ENCODE results near the gene HNRNPA3. TPM values are rescaled to one million over a fixed set of nuclear protein-coding genes. Genes with fewer than 3 reads are reported as not detected.

The HNRNPA3 gene
- total and polyA plus RNA-seq, 10 of the 15 experiments (the other 5 are each of a cell fraction or from before 2014, with no cell fraction given): 40.4 to 343 (median 206) TPM

- TF ChIP-seq ZBTB40 (IDR thresholded peaks at IDR 0.05; ENCODE audit: borderline replicate concordance): no peak
Observed at GRCh38 chr2:177192788-177193187, 19.8 kb upstream of the HNRNPA3 start (continued).

- BruUV-seq (replicated peaks): no TSS peak
- TF ChIP-seq NR2C1 (IDR thresholded peaks at IDR 0.05) (peak; percentile 32; the same call in 1 of the 2 replicates), TCF12 (IDR thresholded peaks at IDR 0.05; ENCODE audit: low read depth, low read length) (no peak), RUNX3 (IDR thresholded peaks at IDR 0.05; ENCODE audit: low read length) (0 out of 2 replicates have a peak, but pooled peaks have one; percentile 14), NR2F1 (conservative IDR thresholded peaks at IDR 0.05) (no peak), SIX5 (IDR thresholded peaks at IDR 0.05; ENCODE audit: low read depth, low read length, severe bottlenecking) (no peak), JUNB (IDR thresholded peaks at IDR 0.05) (peak; percentile 76)
- peak overlapping the region; percentile 66 for H2AFZ ChIP-seq (ENCODE audit: control insufficient read depth, low read depth, low read length)
- RAD21 ChIA-PET (ENCODE audit: unreplicated experiment): interaction anchor here (1.1 to 6.7 kb wide), 4 partner anchors 19 to 79 kb away, joined by 3 to 65 read pairs (median 12); partner anchors contain the start of gene HNRNPA3
- POLR2A ChIA-PET: interaction anchor here (0.5 to 4.2 kb wide), 4 partner anchors 19 to 341 kb away, joined by 3 to 22 read pairs (median 6); partner anchors contain the start of genes HNRNPA3 and NFE2L2
- no peak overlapping the region for H3K4me3 ChIP-seq
- peaks cover 7% of the 10 kb centered on the region; the same call in 1 of the 2 replicates for H3K4me1 ChIP-seq (ENCODE audit: control insufficient read depth, insufficient read depth, low read length)
- no peaks in the 10 kb centered on the region for H4K20me1 ChIP-seq (ENCODE audit: control insufficient read depth, insufficient read depth)
- H3K9ac ChIP-seq (ENCODE audit: control insufficient read depth, insufficient read depth, low read length): no peak overlapping the region
- DNase-seq (ENCODE audit: low read depth, low spot score) (no peak), ATAC-seq (peak; percentile 74), FAIRE-seq (peak; percentile 83)
- SMC1A ChIA-PET (ENCODE audit: uncharacterized antibody, unreplicated experiment): interaction anchor here (1.0 to 5.3 kb wide), 13 partner anchors 21 to 223 kb away, joined by 3 to 82 read pairs (median 5); no protein-coding TSS in a partner anchor
- in situ Hi-C loops (cut with MboI): no loop called here
- no peaks in the 10 kb centered on the region for H3K36me3 ChIP-seq (ENCODE audit: control insufficient read depth in 2 of 2, insufficient read depth in 2 of 2, low read length in 1 of 2)
- peak overlapping the region; percentile 40; the same call in 1 of the 2 replicates for H3K27ac ChIP-seq (ENCODE audit: control insufficient read depth, insufficient read depth)
- no peaks in the 10 kb centered on the region for H3K79me2 ChIP-seq (ENCODE audit: control insufficient read depth, insufficient read depth, low read length)
- H3K4me2 ChIP-seq (ENCODE audit: control insufficient read depth, insufficient read depth): peak overlapping the region; percentile 15
- WGBS (ENCODE audit: insufficient coverage, insufficient replicate concordance, low lambda C conversion rate, missing lambda C conversion rate): 0% methylated on average over 4 of the region's 4 CpGs
- CTCF ChIA-PET: interaction anchor here (0.9 to 6.2 kb wide), 10 partner anchors 8 to 141 kb away, joined by 3 to 128 read pairs (median 4); partner anchors contain the start of gene NFE2L2
- H3K27me3 ChIP-seq (replicated peaks in 1 of 2; ENCODE audit: control insufficient read depth in 2 of 2, insufficient read depth in 2 of 2, low read length in 1 of 2): no peaks in the 10 kb centered on the region
- H3K9me3 ChIP-seq (replicated peaks; ENCODE audit: control insufficient read depth, insufficient read depth, low read length): no peaks in the 10 kb centered on the region
- intact Hi-C loops (cut with micrococcal nuclease; ENCODE audit: unreplicated experiment): no loop called here
Observed at GRCh38 chr2:177193240-177193639, 19.4 kb upstream of the HNRNPA3 start.
